HG03060 (cell line): ENCODE data around the gene GSX2.

ENCODE experiments used
- ATAC-seq: cut with Tn5 transposase; IDR thresholded peaks from one replicate; pipeline ENCODE4 v1.9.1; 2021; ENCODE audit warnings: low read depth, moderate number of reproducible peaks; ENCODE audit not compliant: unreplicated experiment

The GSX2 gene

DNA sequence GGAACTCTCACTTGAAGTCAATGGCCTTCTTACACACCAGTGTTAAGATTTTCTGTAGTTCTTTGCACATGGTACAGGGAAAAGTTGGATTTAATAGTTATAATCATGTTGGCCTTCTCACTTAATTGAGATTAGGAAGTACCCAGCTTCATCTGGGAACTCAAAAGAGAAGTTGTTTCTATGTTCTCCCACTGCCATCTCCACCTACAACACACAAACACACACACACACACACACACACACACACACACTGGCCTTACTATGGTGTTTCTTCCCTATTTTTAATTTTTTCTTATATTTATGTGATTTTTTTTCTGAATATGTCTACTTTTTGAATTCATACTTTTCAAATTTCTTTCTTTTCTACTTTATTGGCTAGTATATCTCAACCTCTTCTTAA lies 25.6 kb upstream of the GSX2 start:
- no peak for ATAC-seq

DNA sequence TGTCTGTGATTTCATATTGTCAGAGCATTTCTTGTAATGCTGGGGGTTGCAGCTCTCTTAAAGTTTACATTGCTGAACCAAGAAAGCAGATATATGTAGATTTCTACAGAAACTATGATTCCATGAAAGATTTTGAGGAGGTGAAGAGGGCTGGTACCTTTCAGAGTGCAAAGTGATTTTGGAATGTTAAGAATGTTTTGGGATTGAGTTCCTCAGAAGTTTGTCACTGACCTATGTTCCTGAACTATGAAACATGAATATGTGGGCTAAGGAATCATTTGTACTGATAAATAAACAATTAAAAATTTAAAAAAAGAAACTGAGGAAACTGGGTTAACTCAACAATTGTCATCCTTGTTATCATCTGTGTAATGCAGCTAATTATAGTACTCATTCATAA lies 23.3 kb upstream of the GSX2 start:
- ATAC-seq: no peak

DNA sequence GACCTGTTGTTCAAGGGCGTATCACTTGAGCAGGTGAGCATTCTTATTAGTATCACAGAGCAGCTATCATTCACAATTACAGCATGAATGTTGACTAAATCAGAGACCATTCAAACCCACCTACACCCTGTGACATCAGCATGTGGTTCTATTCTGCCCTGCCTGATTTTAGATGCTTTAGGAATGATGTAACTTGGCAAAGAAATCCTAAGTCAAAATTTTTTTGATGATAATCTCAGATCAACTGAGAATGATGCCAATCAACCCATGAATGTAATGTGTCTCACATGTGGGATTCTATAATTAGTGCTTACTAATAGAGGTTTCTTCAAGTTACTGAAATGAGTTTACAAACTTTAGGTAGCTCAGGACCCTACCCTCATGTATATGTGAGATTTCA lies 22.2 kb upstream of the GSX2 start:
- no peak for ATAC-seq

DNA sequence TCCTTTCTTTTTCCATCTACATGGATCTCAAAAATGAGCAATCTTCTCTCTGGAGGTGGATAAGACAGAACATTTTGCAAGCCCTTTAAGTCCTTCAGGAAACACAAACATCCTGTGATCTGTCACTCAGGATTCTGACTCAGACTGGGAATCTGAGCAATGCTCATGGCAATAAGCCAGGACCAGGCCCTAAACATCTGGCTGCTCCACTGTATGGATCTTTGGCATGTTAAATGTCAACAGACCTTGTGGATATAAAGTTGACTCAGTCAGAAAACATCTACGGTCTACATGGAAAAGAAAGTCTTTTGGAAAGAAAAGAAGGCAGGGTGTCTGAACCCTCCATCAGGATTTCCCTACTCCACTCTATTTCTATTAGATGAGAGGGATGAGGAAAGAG lies 17.8 kb upstream of the GSX2 start:
- no peak for ATAC-seq

DNA sequence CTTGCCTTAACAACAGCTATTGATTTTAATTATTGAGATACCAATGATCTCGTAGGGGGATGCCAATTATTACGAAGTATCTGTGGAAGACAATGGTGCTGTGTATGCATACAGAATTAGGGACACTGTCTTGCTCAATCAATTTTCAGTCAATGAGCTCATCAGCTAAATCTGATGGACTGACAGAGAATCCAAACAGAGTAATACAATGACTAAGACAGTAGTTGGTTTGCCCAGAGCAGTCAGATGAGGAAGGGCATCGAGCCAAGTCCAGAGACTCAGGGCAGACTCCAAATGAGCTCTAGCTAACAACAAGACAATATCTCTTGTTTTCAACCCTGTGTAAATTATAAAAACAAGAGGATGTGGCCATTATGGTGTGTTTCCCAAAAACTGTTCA lies 14.7 kb upstream of the GSX2 start:
- ATAC-seq: no peak

DNA sequence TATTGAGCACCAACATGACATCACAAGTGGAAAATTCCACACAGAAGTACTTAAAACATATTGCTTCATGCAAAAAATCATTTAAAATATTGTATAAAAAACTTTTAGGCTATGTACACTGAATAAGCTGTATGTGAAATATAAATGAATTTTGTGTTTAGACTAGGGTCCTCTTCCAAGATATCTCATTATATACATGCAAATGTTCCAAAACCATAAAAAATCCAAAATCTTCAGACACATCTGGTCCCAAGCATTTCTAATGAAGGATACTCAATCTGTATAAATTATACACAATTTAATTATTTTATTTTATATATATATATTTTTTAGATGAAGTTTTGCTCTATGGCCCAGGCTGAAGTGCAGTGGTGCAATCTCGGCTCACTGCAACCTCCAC lies 10.1 kb upstream of the GSX2 start:
- no peak for ATAC-seq

DNA sequence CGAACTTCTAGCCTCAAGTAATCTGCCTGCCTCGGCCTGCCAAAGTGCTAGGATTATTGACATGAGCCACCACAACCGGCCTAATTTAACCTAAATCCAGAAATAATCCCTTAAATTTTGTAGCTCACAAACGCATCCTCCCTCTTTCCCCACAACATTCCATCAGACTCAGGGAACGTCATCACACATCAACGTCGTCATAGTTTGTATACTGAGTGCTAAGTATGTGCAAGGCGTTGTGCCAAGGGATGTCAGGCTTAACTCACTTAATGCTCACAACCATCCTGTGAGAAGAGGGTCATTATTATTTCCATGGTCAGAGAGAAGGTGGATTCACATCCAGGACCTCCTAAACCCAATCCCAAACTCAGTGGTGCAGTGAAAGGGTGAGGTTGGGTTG lies 9.6 kb upstream of the GSX2 start:
- ATAC-seq: no peak

DNA sequence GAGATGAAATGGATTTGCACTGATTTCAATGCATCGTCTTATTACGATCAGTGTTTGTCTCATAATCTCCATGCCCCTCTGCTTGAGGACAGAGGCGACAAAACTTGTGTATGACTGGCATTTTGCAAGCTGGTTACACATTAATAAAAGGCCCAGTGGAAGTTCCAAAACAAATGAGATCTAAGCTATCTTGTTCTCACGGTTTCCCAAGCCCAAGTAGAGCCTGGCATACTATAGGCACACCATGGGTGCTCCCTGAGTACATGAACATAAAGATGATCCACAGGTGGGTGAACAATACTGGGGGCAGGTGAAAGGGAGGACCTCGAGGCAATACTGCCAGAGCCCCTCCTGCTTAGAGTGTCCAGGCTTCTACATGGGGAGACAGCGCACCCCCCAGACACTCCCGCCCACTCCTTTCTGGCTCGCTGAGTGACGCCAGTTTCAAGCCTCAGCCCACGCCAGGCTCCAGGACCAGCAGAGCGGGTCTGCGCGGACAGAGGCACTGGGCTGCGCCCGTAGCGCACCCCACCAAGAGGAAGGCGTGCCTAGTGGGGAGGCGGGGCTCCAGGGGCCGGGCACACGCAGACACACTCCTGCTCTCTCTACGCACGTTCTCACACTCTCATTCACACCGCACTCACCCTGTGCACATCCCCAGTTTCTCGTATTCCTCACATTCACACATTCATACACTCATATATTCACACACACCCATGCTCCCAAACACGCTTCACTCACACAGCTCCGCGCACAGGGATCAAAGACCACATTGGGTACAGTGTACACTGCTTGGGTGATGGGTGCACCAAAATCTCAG lies 8.9 kb upstream of the GSX2 start:
- ATAC-seq: no peak

DNA sequence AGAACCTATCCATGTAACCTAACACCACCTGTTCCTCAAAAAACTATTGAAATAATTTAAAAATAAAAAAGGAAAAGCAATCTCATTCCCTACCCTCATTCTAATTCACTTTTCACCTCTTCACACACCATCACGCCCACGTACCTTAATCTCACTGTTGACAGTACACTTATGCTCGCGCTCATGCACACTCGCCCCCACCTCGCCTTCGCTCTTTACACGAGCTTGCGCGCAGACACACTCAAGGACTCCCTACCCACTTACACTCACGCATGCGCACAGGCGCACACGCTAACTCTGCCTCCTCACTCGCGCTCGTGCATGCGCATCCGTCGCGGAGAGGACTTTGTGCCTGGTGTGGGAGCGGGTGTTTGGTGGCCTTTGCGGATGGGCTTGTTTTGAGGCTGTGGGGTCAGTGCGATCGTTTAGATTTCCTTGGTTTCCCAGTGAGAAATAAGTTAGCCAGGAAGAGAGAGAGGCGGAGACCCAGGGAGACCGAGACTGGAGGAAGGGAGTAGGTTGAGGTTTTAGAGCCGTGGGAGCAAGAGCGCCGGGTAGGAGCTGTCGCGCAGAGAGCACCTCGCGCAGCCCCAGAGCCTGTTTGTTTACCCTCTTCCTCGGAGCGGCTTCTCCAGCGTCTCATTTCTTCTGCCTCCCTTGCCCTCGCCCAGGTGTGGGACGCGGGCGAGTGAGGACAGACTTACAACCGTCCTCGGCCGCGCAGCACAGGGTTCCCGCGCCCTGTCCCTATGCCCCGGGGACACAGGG lies 8.1 kb upstream of the GSX2 start:
- no peak for ATAC-seq

DNA sequence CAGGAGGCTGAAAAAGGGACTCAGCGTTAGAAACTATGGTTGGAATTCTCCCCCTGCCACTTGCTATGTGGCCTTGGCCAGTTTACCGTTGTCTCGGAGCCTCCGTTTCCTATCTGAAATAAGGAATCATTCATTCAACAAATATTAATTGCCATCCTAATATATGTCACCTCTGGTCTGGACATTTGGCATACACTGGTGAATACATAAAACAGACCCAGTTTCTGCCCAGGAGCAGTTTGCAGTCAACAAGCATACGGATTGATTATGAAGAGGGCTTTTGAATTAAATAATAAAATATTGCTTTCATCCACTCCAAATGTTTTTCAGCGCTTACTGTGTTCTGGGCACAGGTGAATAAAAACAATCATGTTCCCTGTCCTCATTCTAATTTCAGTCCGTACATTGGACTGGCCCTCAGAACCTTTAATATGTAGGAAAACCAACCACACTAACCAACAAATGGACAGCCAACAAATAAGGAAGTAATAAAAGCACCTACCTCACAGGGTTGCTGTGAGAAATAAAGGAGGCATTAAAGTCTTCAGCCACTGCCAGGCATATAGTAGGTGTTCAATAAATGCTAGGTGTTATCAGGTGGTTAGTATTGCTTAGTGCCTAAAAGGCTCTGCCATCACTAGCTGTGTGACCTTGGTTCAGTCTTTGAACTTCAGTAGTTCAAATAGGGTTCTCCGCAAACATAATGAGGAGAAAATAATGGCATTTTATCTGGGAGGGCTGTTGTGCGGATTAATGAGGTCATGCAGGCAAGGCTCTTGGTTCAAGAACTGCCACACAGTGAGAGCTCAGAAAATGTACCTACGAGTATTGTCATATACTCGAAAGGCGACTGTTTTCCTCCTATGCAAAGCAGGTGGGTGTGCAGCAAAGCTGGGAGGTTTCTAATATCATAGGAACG lies 7.3 kb upstream of the GSX2 start:
- ATAC-seq: no peak

DNA sequence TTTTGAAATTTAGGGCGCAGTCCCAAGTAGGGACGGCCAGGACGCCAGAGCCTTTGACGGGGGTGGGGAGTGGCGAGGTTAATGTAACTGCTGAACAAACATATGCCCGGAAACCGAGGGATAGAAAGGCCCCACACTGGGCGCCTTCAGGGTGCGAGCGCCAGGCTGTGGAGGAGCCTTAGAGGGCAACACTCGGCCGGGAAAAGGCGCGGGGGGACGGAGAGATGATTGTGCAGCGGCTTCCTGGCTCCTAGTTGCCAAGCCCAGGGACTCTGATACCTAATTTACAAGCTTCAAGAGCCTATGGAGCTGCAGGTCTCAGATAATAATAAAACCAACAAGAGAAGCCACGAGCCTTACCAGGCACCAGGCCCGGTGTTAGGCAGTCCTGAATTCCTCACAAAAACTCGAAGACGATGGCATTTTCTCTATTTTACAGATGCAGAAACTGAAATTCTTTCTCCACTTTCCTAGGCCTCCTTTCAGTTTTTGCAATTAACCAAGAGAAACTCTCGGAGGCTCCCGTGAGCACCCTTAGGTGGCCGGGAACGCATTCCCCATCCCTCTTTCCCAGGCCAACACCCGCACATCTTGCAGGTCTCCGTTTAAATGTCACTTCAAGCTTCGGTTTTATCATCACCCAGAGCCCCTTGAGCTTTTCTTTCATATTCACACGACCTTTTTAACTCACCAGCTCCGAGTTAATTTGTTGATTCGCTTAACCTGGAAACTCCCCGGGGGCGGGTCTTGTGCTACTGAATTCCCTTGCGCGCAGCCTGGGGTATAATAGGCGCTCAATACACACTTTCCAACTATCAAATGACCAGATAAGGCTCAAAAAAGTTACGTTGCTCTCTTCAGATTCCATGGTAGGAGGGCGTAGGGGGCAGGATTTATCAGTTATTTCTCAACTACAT lies 6.4 kb upstream of the GSX2 start:
- no peak for ATAC-seq

DNA sequence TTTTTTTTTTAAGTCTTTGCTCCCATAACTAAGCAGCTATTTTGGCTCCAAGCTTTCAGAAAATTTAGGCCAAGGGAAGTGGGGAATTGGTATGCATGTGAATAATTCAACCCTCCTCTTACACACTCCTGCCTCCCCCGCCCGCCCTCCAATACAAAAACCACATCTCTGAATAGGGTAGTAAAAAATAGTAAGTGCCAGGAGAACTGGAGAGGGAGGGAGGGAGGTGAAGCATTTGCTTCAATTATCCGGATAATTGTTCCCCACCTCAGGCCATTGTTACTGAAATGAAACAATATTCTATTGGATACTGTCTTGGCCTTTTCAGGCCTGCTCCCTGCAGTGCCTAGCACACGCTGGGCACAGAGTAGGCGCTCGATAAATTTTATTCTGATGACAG lies 5.5 kb upstream of the GSX2 start:
- ATAC-seq: no peak

DNA sequence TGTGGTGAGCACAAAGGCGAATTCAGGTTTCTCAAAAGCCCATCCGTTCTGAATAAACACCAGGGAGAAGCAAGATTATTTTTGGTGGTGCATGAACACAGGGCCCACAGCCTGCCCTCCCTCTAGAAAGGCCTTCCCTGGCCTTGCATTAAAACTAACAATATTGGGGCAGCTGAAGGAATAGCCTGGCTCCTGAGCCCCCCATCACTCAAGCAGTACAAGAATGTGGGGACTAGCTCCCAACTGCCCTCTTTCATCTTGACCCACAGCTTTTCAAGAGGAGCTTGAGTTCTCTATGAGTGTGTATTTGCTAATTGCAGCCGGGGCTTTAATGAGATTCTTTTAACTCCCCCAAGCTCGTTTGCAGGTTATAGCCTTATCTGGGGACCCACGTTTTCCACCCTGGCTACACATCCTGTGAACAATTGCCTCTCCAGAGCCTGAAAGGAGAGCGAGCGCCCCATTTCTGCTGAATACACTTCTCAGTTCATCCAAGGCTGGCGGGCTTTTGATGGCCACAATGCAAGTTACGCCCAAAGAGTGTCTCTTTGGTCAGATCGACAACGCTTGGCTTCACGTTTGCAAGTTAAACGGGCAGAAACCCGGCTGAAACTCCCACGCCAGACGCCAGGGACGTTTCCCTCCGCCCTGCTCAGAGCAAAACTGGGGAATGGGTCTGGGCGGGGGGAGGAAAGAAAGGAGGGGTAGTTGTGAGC lies 4.7 kb upstream of the GSX2 start:
- ATAC-seq: no peak

DNA sequence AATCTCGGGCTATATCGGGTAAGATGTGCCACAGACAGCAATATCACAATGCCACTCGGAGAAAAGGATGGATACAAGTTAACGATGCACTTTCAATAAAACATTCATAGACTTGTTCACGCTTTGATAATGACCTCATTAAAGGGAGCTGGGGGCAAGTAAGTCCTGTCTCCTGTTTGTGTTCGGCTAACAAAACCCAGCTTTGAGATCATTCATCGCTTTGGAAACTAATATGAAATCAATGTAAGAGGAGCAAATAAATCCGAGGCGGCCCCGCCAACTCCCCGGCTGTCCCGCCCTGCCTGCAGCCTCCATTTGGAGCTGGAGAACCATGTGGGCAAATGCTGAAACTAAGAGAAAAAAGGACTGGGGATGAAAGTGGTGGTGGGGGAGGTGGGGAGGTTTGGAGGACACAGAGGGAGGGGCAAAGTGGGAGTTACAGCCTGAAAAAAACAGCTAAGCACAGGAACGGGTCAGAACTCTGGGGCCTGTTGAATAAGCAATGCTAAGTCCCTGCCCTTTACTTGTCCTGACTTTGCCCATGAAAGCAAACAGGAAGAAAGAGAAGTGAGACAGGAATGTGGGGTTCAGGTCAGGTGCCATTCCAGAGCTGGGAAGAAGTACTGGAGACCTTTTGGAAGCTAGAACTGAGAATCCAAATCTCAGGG lies 3.5 kb upstream of the GSX2 start:
- ATAC-seq: no peak

DNA sequence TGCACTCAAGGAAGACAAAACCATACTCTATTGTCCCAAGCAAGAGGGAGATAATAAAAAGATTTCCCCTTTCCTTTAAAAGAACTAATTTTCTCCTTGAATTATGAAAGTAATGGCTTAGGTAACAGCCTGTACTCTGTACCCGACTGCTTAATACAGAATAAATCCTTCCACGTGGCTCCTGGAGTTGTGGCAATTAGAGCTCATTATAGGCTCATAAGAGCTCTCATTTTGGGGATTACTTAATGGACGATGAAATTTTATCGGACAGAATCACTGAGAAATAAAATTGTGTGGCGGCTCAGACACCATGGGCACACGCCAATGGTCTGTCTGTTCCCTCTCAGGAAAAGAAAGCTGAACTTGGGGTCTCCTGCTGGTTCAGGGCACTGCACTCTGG lies 2.8 kb upstream of the GSX2 start:
- ATAC-seq: no peak

DNA sequence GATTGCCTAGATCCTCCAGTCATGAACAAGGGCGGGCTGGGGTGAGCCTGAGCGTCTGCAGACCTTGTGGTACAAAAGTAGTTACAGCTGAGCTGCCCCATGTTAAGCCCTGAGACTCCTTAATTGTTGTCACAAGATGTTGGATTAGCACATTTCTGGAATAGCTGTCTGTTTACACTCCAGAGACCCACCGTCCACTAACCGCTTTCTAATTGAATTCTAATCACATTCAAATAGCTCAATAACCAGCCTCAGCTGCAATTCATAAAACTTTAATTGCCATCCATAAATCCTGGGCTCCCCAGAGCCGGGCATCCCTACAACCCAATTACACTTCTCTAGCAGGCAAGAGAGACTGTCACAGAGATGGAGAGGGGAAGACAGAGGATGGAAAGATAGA lies 1.6 kb upstream of the GSX2 start:
- ATAC-seq: no peak

DNA sequence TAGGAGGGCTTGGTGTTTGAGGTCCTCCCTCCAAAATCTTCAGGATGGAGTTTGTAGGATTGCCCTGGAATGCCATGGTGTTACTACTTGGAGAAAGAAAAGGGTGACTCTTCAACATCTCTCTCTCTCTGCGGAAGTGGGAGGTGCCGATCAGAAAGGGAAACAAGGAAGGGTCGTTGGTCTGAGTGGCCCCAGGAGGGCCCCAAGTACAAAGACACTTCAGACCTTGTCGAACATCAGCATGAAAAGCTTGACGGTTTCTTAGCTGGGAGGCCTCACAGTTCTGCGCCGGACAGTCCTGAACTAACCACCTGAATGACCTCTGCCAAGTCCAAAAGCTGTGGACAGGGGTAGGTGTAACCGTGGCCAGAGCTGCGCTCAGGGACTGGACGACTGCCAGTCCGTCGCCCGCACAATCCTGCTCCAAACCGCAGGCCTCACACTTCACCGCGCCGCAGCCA lies 646 bp upstream of the GSX2 start:
- ATAC-seq: no peak

DNA sequence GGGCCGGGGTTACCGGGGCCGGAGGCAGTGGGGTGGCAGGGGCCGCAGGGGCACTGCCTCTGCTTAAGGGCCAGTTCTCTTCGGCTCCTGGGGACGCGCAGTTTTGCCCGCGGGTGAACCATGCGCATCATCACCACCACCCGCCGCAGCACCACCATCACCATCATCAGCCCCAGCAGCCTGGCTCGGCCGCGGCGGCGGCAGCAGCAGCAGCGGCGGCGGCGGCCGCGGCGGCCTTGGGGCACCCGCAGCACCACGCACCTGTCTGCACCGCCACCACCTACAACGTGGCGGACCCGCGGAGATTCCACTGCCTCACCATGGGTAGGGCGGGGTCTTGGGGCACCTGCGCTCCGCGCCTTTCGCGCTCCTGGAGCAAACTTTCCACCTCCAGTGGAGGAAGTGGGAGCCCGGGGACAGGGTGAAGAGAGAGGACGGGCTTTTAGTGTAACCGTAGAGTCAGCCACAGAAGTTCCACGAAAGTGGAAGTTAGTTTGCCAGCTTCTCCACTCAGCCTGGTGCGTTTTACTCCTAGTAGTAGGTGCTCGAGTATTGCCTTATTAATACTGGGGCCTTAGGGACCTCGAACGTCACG lies 729 bp downstream of the GSX2 start:
- no peak for ATAC-seq
